ENCODE measurements around the gene C4orf54.

C4orf54 gene

GRCh38 chr4:99617374-99617773 lies 40.3 kb downstream of the C4orf54 start:
- ATAC-seq: no peak

- ATAC-seq: no peak
Observed at GRCh38 chr4:99615170-99615820, 42.3 kb downstream of the C4orf54 start.

GRCh38 chr4:99614491-99614890 lies 43.1 kb downstream of the C4orf54 start:
- no peak for ATAC-seq

GRCh38 chr4:99612704-99613103 lies 44.9 kb downstream of the C4orf54 start:
- no peak for ATAC-seq

- ATAC-seq: no peak
Observed at GRCh38 chr4:99612281-99612680, 45.3 kb downstream of the C4orf54 start.

GRCh38 chr4:99610605-99611175 lies 46.9 kb downstream of the C4orf54 start:
- ATAC-seq: no peak

GRCh38 chr4:99608417-99608816 lies 49.2 kb downstream of the C4orf54 start:
- ATAC-seq: no peak
